Measurements from ENCODE around the gene OR6N1.

The OR6N1 gene

DNA sequence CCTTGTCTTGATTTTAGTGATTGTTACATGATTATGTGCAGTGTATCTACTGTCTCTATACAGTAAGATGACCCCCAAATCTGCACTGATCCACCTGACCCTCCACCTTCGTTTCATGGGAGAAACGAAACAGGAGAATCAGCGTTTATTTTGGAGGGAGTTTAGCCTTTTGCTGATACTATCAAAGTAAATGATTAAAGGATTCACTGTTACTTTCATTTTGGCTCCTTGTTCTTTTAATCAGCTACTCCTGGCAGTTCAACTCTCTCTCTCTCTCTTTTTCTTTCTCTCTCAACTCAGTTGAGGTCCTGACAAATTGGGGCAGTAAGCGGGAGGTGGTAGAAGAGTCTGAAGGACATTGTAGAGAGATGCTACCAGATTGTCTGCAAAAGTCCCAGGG, 41.5 kb downstream of the OR6N1 start:
- 0 out of 2 replicates have a peak, but pooled peaks cover 4% of the 10 kb centered on the region for H3K4me1 ChIP-seq (ENCODE audit: low read length)
- H3K9ac ChIP-seq (ENCODE audit: low read length) = no peak overlapping the region
- 0 out of 2 replicates have a peak, but pooled peaks cover 3% of the 10 kb centered on the region for H3K9me2 ChIP-seq (replicated peaks; ENCODE audit: insufficient read depth, low read length)
- no peak overlapping the region for H2AFZ ChIP-seq (ENCODE audit: low read length)
- H3K79me2 ChIP-seq (ENCODE audit: low read length) = no peaks in the 10 kb centered on the region
- H3K4me2 ChIP-seq (ENCODE audit: low read depth, low read length) = peak overlapping the region; percentile 12
- DNase-seq = no peak
- H3K4me3 ChIP-seq (ENCODE audit: low read length) = no peak overlapping the region
- H3K27me3 ChIP-seq (replicated peaks; ENCODE audit: insufficient read depth, low read length) = no peaks in the 10 kb centered on the region
- no peaks in the 10 kb centered on the region for H3K9me3 ChIP-seq (replicated peaks; ENCODE audit: insufficient read depth, low read length)
- H3F3A ChIP-seq (ENCODE audit: insufficient read depth, low read length) = no peaks in the 10 kb centered on the region
- H3K36me3 ChIP-seq (replicated peaks; ENCODE audit: insufficient read depth, low read length) = no peaks in the 10 kb centered on the region
- TF ChIP-seq EZH2phosphoT487 (IDR thresholded peaks at IDR 0.05; ENCODE audit: low read length) (no peak), EZH2 (optimal IDR thresholded peaks at IDR 0.05; ENCODE audit: low read depth, low read length) (no peak)
- TF ChIP-seq, protein P1, sequence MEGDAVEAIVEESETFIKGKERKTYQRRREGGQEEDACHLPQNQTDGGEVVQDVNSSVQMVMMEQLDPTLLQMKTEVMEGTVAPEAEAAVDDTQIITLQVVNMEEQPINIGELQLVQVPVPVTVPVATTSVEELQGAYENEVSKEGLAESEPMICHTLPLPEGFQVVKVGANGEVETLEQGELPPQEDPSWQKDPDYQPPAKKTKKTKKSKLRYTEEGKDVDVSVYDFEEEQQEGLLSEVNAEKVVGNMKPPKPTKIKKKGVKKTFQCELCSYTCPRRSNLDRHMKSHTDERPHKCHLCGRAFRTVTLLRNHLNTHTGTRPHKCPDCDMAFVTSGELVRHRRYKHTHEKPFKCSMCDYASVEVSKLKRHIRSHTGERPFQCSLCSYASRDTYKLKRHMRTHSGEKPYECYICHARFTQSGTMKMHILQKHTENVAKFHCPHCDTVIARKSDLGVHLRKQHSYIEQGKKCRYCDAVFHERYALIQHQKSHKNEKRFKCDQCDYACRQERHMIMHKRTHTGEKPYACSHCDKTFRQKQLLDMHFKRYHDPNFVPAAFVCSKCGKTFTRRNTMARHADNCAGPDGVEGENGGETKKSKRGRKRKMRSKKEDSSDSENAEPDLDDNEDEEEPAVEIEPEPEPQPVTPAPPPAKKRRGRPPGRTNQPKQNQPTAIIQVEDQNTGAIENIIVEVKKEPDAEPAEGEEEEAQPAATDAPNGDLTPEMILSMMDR (IDR thresholded peaks at IDR 0.05; ENCODE audit: low read length) = no peak
- H4K20me1 ChIP-seq (ENCODE audit: insufficient read depth, low read length) = no peaks in the 10 kb centered on the region
- no peak overlapping the region for H3K27ac ChIP-seq (ENCODE audit: low read length)

- 0 out of 2 replicates have a peak, but pooled peaks cover 4% of the 10 kb centered on the region for H3K4me1 ChIP-seq (ENCODE audit: low read length)
- no peaks in the 10 kb centered on the region for H3K79me2 ChIP-seq (ENCODE audit: low read length)
- no peak overlapping the region for H3K4me2 ChIP-seq (ENCODE audit: low read depth, low read length)
- H3K27me3 ChIP-seq (replicated peaks; ENCODE audit: insufficient read depth, low read length) = no peaks in the 10 kb centered on the region
- H3K9me2 ChIP-seq (replicated peaks; ENCODE audit: insufficient read depth, low read length) = no peaks in the 10 kb centered on the region
- no peaks in the 10 kb centered on the region for H4K20me1 ChIP-seq (ENCODE audit: insufficient read depth, low read length)
- TF ChIP-seq, protein P1 (IDR thresholded peaks at IDR 0.05; ENCODE audit: low read length) = no peak
- TF ChIP-seq EZH2 (optimal IDR thresholded peaks at IDR 0.05; ENCODE audit: low read depth, low read length) = no peak
- TF ChIP-seq EZH2phosphoT487 (IDR thresholded peaks at IDR 0.05; ENCODE audit: low read length) = no peak
- H3K4me3 ChIP-seq (ENCODE audit: low read length) = no peak overlapping the region
- H3K9me3 ChIP-seq (replicated peaks; ENCODE audit: insufficient read depth, low read length) = no peaks in the 10 kb centered on the region
- no peaks in the 10 kb centered on the region for H3F3A ChIP-seq (ENCODE audit: insufficient read depth, low read length)
- H3K27ac ChIP-seq (ENCODE audit: low read length) = no peak overlapping the region
- H2AFZ ChIP-seq (ENCODE audit: low read length) = no peak overlapping the region
- H3K9ac ChIP-seq (ENCODE audit: low read length) = no peak overlapping the region
- DNase-seq = no peak
- H3K36me3 ChIP-seq (replicated peaks; ENCODE audit: insufficient read depth, low read length) = no peaks in the 10 kb centered on the region
Observed at GRCh38 chr1:158728510-158729225, 43.3 kb downstream of the OR6N1 start.

GRCh38 chr1:158724442-158724841, 47.6 kb downstream of the OR6N1 start:
- no peaks in the 10 kb centered on the region for H4K20me1 ChIP-seq (ENCODE audit: insufficient read depth, low read length)
- no peaks in the 10 kb centered on the region for H3K4me1 ChIP-seq (ENCODE audit: low read length)
- no peaks in the 10 kb centered on the region for H3K9me3 ChIP-seq (replicated peaks; ENCODE audit: insufficient read depth, low read length)
- no peaks in the 10 kb centered on the region for H3K79me2 ChIP-seq (ENCODE audit: low read length)
- no peak for DNase-seq
- no peaks in the 10 kb centered on the region for H3K36me3 ChIP-seq (replicated peaks; ENCODE audit: insufficient read depth, low read length)
- no peak overlapping the region for H3K27ac ChIP-seq (ENCODE audit: low read length)
- H2AFZ ChIP-seq (ENCODE audit: low read length) = no peak overlapping the region
- no peaks in the 10 kb centered on the region for H3K27me3 ChIP-seq (replicated peaks; ENCODE audit: insufficient read depth, low read length)
- no peak overlapping the region for H3K9ac ChIP-seq (ENCODE audit: low read length)
- no peak overlapping the region for H3K4me3 ChIP-seq (ENCODE audit: low read length)
- H3F3A ChIP-seq (ENCODE audit: insufficient read depth, low read length) = no peaks in the 10 kb centered on the region
- no peak overlapping the region for H3K4me2 ChIP-seq (ENCODE audit: low read depth, low read length)
- no peaks in the 10 kb centered on the region for H3K9me2 ChIP-seq (replicated peaks; ENCODE audit: insufficient read depth, low read length)
- TF ChIP-seq EZH2 (optimal IDR thresholded peaks at IDR 0.05; ENCODE audit: low read depth, low read length) (no peak), EZH2phosphoT487 (IDR thresholded peaks at IDR 0.05; ENCODE audit: low read length) (no peak)
- TF ChIP-seq, protein P1 (IDR thresholded peaks at IDR 0.05; ENCODE audit: low read length) = no peak

Measured in MM.1S (cell line).